Neuronal stem cell (in vitro differentiated cells): Measurements from ENCODE around the gene RAP2A.

ENCODE experiments used
- DNase-seq: peaks from one replicate; pipeline ENCODE4 v3.0.0-alpha.2; 2013; ENCODE audit warnings: low spot score
- H2AFZ ChIP-seq: one replicate; pipeline ENCODE4 v1.6.1; 2013; ENCODE audit warnings: mild to moderate bottlenecking, low read length, inconsistent platforms
- H2AK5ac ChIP-seq: 2 replicates; pipeline ENCODE4 v1.6.1; 2013; ENCODE audit warnings: low read depth, mild to moderate bottlenecking, inconsistent platforms, low read length, moderate library complexity, mixed read lengths
- H2BK120ac ChIP-seq: 2 replicates; pipeline ENCODE4 v1.6.1; 2013; ENCODE audit warnings: low read depth, mild to moderate bottlenecking, inconsistent platforms, low read length, moderate library complexity, mixed read lengths
- H2BK12ac ChIP-seq: one replicate; pipeline ENCODE4 v1.6.1; 2013; ENCODE audit warnings: low read length, inconsistent platforms
- H2BK15ac ChIP-seq: 2 replicates; pipeline ENCODE4 v1.6.1; 2013; ENCODE audit warnings: mild to moderate bottlenecking, low read length, inconsistent platforms, mixed read lengths
- H2BK5ac ChIP-seq: one replicate; pipeline ENCODE4 v1.6.1; 2013; ENCODE audit warnings: inconsistent platforms, mild to moderate bottlenecking, low read length, moderate library complexity
- H3K14ac ChIP-seq: one replicate; pipeline ENCODE4 v1.6.1; 2013; ENCODE audit warnings: low read length, inconsistent platforms
- H3K18ac ChIP-seq: 2 replicates; pipeline ENCODE4 v1.6.1; 2013; ENCODE audit warnings: low read length, inconsistent platforms
- H3K23ac ChIP-seq: 2 replicates; pipeline ENCODE4 v1.6.1; 2013; ENCODE audit warnings: low read depth, mild to moderate bottlenecking, mixed read lengths, low read length, inconsistent platforms; ENCODE audit not compliant: poor library complexity
- H3K27ac ChIP-seq: replicated peaks from 3 replicates; pipeline ENCODE4 v1.5.1; 2013; ENCODE audit warnings: low read length, inconsistent platforms
- H3K27me3 ChIP-seq, 3 experiments: 2 replicates each; pipeline ENCODE4 v1.6.1; 2013; ENCODE audit warnings: low read length in 3 of 3, mild to moderate bottlenecking in 2 of 3, inconsistent platforms in 1 of 3, low read depth in 1 of 3, mixed read lengths in 1 of 3, moderate library complexity in 1 of 3; ENCODE audit not compliant: control insufficient read depth in 3 of 3, insufficient read depth in 3 of 3
- H3K36me3 ChIP-seq, 2 donors: replicated peaks in 1 of 2; 2 replicates each; pipeline ENCODE4 v1.6.1; 2013; ENCODE audit warnings: low read length in 2 of 2; ENCODE audit not compliant: control insufficient read depth in 2 of 2, insufficient read depth in 2 of 2
- H3K4ac ChIP-seq: 2 replicates; pipeline ENCODE4 v1.6.1; 2013; ENCODE audit warnings: inconsistent platforms, mild to moderate bottlenecking, low read length, moderate library complexity
- H3K4me1 ChIP-seq, 2 donors: 1 replicate in 1 of 2; 2 replicates in 1 of 2; pipeline ENCODE4 v1.6.1; 2013; ENCODE audit warnings: low read length in 2 of 2, low read depth in 1 of 2; ENCODE audit not compliant: control insufficient read depth in 2 of 2, insufficient read depth in 1 of 2
- H3K4me2 ChIP-seq: one replicate; pipeline ENCODE4 v1.6.1; 2013; ENCODE audit warnings: mild to moderate bottlenecking, low read length, inconsistent platforms; ENCODE audit not compliant: insufficient read depth, poor library complexity, severe bottlenecking
- H3K4me3 ChIP-seq, 2 donors: 2 replicates each; pipeline ENCODE4 v1.5.1; 2013; ENCODE audit warnings: low read length in 2 of 2, mild to moderate bottlenecking in 2 of 2, inconsistent platforms in 1 of 2, moderate library complexity in 1 of 2
- H3K79me1 ChIP-seq: one replicate; pipeline ENCODE4 v1.6.1; 2013; ENCODE audit warnings: low read depth, mild to moderate bottlenecking, inconsistent platforms, low read length, moderate library complexity
- H3K9ac ChIP-seq: one replicate; pipeline ENCODE4 v1.6.1; 2013; ENCODE audit warnings: mild to moderate bottlenecking, low read depth, low read length, inconsistent platforms; ENCODE audit not compliant: poor library complexity
- H3K9me3 ChIP-seq, 2 donors: replicated peaks in 1 of 2; 2 replicates each; pipeline versions ENCODE3 to v1.6.1; 2013; ENCODE audit warnings: low read length in 2 of 2, mild to moderate bottlenecking in 2 of 2, inconsistent platforms in 1 of 2, low read depth in 1 of 2, mixed read lengths in 1 of 2, moderate library complexity in 1 of 2; ENCODE audit not compliant: control insufficient read depth in 2 of 2, insufficient read depth in 1 of 2
- H4K8ac ChIP-seq: one replicate; pipeline ENCODE4 v1.6.1; 2013; ENCODE audit warnings: low read depth, mild to moderate bottlenecking, inconsistent platforms, low read length, moderate library complexity
- H4K91ac ChIP-seq: one replicate; pipeline ENCODE4 v1.6.1; 2013; ENCODE audit warnings: low read length, low read depth, mild to moderate bottlenecking, inconsistent platforms; ENCODE audit not compliant: poor library complexity
- WGBS, 2 donors: extraction: QIAGEN DNeasy Blood & Tissue Kit; methylation state at CpG; one replicate each; pipeline ENCODE4 v1.1.7; 2013; ENCODE audit warnings: missing lambda C conversion rate in 2 of 2, mixed read lengths in 1 of 2; ENCODE audit not compliant: insufficient read length in 2 of 2, insufficient replicate concordance in 1 of 2; ENCODE audit errors: extremely low coverage in 2 of 2; 5-methylcytosine and 5-hydroxymethylcytosine counted together

RAP2A gene

GRCh38 chr13:97417698-97418097 lies 16.3 kb upstream of the RAP2A start:
- Histone ChIP-seq H2BK120ac (no peak overlapping the region), H3K4ac (no peak overlapping the region), H2AFZ (no peak overlapping the region), H4K8ac (no peak overlapping the region), H3K9ac (no peak overlapping the region), H3K4me2 (no peak overlapping the region), H3K4me1 (no peaks in the 10 kb centered on the region), H3K27me3 (no peaks in the 10 kb centered on the region), H3K79me1 (no peaks in the 10 kb centered on the region), H3K27ac (no peak overlapping the region), H3K23ac (no peak overlapping the region), H3K9me3 (no peaks in the 10 kb centered on the region), H2BK15ac (no peak overlapping the region), H2BK12ac (no peak overlapping the region), H3K36me3 (no peaks in the 10 kb centered on the region), H2BK5ac (no peak overlapping the region), H3K14ac (no peak overlapping the region), H2AK5ac (no peak overlapping the region), H3K18ac (no peak overlapping the region), H4K91ac (no peak overlapping the region), H3K4me3 (no peak overlapping the region)
- DNase-seq, result no peak
- no CpG with 5 or more reads among the region's 5 CpGs for WGBS, 2 donors

GRCh38 chr13:97422118-97423054 lies 11.6 kb upstream of the RAP2A start:
- no peak overlapping the region for H3K18ac ChIP-seq
- no peak overlapping the region for H3K4ac ChIP-seq
- no peak overlapping the region for H2AFZ ChIP-seq
- no peak overlapping the region for H2BK5ac ChIP-seq
- no peaks in the 10 kb centered on the region for H3K27me3 ChIP-seq
- H3K4me1 ChIP-seq, result no peaks in the 10 kb centered on the region
- no peak overlapping the region for H2BK15ac ChIP-seq
- H4K8ac ChIP-seq, result no peak overlapping the region
- H3K4me2 ChIP-seq, result no peak overlapping the region
- no peak overlapping the region for H4K91ac ChIP-seq
- no peaks in the 10 kb centered on the region for H3K9me3 ChIP-seq
- H3K79me1 ChIP-seq, result no peaks in the 10 kb centered on the region
- no peak overlapping the region for H3K23ac ChIP-seq
- no peak overlapping the region for H2BK12ac ChIP-seq
- H3K14ac ChIP-seq, result no peak overlapping the region
- H3K27ac ChIP-seq, result no peak overlapping the region
- DNase-seq, result no peak
- no peak overlapping the region for H2BK120ac ChIP-seq
- H3K4me3 ChIP-seq, result no peak overlapping the region
- H2AK5ac ChIP-seq, result no peak overlapping the region
- no CpG with 5 or more reads among the region's 8 CpGs for WGBS, 2 donors
- no peak overlapping the region for H3K9ac ChIP-seq
- no peaks in the 10 kb centered on the region for H3K36me3 ChIP-seq

- H3K4me1 ChIP-seq, result no peaks in the 10 kb centered on the region
- no peak for DNase-seq
- H3K4me3 ChIP-seq, result no peak overlapping the region
- no peak overlapping the region for H2BK5ac ChIP-seq
- no peak overlapping the region for H2BK120ac ChIP-seq
- H3K4me2 ChIP-seq, result no peak overlapping the region
- no peaks in the 10 kb centered on the region for H3K36me3 ChIP-seq
- no peak overlapping the region for H3K23ac ChIP-seq
- H3K18ac ChIP-seq, result no peak overlapping the region
- no peak overlapping the region for H2BK15ac ChIP-seq
- WGBS, 2 donors, result no CpG with 5 or more reads among the region's 8 CpGs
- H2AK5ac ChIP-seq, result no peak overlapping the region
- no peak overlapping the region for H3K14ac ChIP-seq
- no peak overlapping the region for H3K27ac ChIP-seq
- no peaks in the 10 kb centered on the region for H3K79me1 ChIP-seq
- H4K8ac ChIP-seq, result no peak overlapping the region
- no peak overlapping the region for H2BK12ac ChIP-seq
- no peaks in the 10 kb centered on the region for H3K9me3 ChIP-seq
- H4K91ac ChIP-seq, result no peak overlapping the region
- no peak overlapping the region for H3K4ac ChIP-seq
- no peaks in the 10 kb centered on the region for H3K27me3 ChIP-seq
- no peak overlapping the region for H3K9ac ChIP-seq
- H2AFZ ChIP-seq, result no peak overlapping the region
These were observed 10.5 kb upstream of the RAP2A start for GRCh38 chr13:97423300-97424045.

GRCh38 chr13:97425590-97425989 lies 8.4 kb upstream of the RAP2A start:
- Histone ChIP-seq H2BK12ac (no peak overlapping the region), H2BK5ac (no peak overlapping the region), H3K9ac (no peak overlapping the region), H3K4me1 (peaks cover 0 to 4% of the 10 kb centered on the region in 2 donors), H4K91ac (no peak overlapping the region), H3K23ac (no peak overlapping the region), H3K4ac (no peak overlapping the region), H3K14ac (no peak overlapping the region), H3K4me2 (no peak overlapping the region), H2AK5ac (no peak overlapping the region), H3K4me3 (no peak overlapping the region), H3K27me3 (no peaks in the 10 kb centered on the region), H3K27ac (no peak overlapping the region), H2AFZ (no peak overlapping the region), H4K8ac (no peak overlapping the region), H3K36me3 (no peaks in the 10 kb centered on the region), H3K79me1 (no peaks in the 10 kb centered on the region), H3K18ac (no peak overlapping the region), H2BK15ac (no peak overlapping the region), H2BK120ac (no peak overlapping the region), H3K9me3 (no peaks in the 10 kb centered on the region)
- no CpG with 5 or more reads among the region's 2 CpGs for WGBS, 2 donors
- DNase-seq, result no peak
